Head of caudate nucleus (tissue), 42 donors: ENCODE measurements around the gene EMC8.
"Not testable (repeated sequence)": the region's sequence is repeated elsewhere in the genome, so short reads cannot be mapped to it uniquely, and the experiment has no call there.

Source experiments
- DNase-seq, 42 donors: peaks; one replicate each; pipeline versions ENCODE4 v3.0.0 to v3.0.0-alpha.2; 2020 to 2021; ENCODE audit warnings: mixed read lengths in 7 of 42
- intact Hi-C: fragments of 100-400 bp; cut with DNase I; formaldehyde crosslinking; loops from one replicate; pipeline ENCODE4 v1.15.0; 2022

Gene EMC8

DNA sequence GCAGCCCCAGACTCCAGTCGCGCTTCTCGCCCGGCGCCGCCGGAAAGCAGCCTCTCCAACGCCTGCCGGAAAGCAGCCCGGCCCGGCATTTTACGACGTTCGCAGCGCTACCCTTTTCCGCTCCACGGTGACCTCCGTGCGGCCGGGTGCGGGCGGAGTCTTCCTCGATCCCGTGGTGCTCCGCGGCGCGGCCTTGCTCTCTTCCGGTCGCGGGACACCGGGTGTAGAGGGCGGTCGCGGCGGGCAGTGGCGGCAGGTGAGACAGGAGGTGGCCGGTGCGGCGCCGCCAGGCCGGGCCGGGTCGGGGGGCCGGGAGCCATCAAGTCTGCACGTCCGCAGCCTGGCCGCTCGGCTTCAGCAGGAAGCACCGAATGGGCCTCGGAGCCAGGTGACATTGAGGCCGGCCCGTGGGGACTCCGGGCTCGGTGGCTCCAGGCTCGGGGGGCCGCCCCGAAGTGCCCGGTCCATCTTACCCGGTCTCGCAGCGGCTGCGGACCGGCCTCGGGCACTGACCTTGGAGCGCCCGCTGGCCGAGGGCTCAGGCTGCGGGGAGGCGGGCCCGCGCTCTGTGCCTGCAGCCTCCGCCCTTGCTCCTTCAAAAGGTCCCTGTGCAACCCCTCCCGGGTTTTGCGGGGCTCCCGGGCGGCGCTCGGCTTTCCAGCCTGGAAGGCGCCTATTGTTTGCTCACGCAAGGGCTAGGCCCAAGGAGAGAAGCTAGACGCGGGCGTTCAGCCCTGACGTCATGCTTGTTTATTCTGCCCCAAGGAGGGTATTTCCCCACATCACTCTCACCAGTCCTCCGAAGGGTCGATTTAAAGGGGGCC is at the start of gene EMC8, which contains the start of gene COX4I1:
Gene EMC8 (minus strand): TSS at position 48 of the 824 bp plus-strand sequence. CDS start 249 bp downstream, outside the sequence.
Gene COX4I1 (plus strand): TSS at position 199 of the 824 bp plus-strand sequence. CDS start 1,511 bp downstream, outside the sequence.
- intact Hi-C loops = no loop called here
- peak; percentile 87 to 98 (median 96) for DNase-seq

DNA sequence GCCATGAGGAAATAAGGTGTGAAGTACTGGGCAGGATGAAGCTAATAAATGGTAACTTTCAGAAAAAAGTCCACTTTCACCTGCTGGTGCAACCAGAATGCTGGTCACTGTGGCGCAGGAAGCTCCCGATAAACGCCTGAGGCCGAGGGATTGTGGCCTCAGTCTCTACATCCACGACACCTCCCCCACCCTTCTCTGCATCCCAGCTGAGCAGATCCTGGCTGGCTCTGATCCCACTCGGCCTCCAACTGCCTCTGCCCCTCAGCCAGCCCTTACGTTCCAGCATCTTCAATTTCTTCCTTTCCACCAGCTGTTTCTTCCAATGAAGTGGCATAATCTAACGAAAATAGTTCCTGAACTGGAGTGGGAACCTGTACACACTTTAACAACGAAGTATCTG is 49.6 kb upstream of the EMC8 start:
- DNase-seq = peak in 3 of 42 donors; percentile 3 to 37 (median 3)
- intact Hi-C loops = no loop called here

DNA sequence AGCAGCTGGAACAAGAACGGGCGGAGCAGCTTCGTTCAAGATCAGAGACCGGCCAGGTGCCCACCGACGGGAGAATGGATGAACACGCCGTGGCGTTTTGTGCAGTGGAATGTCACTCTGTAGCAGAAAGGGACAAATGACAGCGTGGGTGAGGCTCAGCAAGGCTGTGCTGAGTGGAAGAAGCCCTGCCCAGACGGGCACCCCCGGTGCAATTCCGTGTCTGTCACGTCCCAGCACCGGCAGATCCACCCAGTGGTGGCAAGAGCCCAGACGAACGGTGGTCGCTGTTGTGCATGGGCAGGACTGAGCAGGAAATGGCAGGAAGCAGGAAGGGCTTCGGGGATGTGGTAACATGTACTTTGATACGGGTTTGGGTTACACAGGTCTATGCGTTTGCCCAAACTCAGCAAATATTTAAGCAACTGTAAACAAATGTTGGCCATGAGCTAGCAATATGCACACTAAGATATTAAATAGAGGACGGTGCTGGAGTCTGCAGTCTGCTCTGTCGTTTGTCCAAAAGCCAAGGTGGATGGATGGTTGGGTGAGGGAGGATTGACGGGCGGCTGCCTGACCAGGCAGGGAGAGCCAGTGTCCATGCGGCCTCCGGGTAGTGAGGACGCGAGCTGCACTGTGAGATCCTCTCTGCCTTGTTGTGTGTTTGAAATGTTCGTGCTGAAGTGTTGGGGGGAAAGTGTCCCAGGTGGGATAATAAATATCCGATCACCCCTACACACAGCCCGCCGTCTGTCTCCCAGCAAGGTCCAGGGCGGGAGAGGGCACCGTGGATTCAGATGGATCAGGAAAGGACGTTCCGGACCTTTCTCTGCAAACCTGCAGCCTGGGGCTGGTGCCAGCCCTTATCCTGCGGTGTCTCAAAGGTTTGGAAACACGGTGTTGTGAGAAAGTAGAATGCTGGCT is 48.6 kb upstream of the EMC8 start:
- intact Hi-C loops = no loop called here
- DNase-seq = peak in 4 of 42 donors; percentile 2 to 39 (median 12)

DNA sequence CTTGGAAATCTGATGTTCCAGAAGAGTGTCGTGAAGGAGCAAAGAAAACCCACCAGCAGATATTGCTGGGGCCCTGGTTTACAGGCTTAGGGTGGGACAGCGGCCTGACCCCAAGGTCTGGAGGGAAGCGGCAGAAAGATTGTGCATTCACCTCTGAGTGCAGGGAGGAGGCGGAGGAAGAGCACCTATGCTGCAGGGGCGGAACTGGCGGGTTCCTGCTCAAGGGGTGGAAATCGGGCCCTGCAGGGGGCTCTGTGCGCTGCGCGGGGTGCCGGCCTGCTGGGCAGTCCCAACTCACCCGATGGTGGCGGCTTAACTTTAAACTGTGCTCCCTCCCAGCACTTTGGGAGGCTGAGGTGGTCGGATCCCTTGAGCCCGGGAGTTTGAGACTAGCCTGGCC is 47.7 kb upstream of the EMC8 start:
- DNase-seq = peak in 5 of 42 donors; percentile 3 to 37 (median 5)
- intact Hi-C loops = no loop called here

DNA sequence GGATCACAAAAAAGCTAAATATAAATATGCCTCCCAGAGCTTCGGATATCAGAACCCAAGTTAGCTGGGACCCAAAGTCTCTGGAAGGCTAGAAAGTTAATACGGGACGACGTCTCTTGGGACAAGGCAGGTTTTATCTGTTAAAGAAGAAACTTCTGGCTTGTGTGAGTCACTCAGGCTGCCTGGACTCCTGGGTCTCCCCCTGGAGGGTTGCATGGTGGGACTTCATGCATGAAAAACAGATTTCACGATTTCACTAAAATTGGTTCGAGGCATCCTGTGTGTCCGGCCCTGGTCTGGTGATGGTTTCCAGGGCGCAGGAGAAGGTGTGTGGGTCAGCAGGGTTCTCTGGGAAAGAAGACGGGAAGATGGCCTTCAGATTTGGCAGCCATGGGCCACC is 47.1 kb upstream of the EMC8 start:
- intact Hi-C loops = no loop called here
- peak in 4 of 42 donors; percentile 1 to 12 (median 8) for DNase-seq

DNA sequence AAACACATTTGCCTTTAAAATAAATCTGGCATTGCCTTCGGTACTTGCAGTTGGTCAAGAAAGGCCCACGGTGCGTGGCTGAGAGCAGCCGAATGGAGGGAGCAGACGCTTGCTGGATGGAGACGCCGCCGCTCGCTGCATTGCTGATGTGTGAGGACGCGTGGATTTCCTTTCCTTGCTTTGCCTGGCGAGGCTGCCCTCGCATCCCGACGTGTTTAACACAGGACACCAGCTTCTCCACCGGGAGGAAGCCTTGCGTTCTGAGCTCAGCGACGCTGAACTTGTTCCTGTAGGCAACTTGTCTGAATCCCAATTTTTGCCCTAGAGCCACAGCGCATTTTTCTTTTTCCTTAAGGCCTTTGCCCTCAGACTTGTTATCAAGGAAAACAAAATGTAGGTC is 45.9 kb upstream of the EMC8 start:
- intact Hi-C loops = no loop called here
- DNase-seq = peak in 3 of 42 donors; percentile 4 to 11 (median 10)

- intact Hi-C loops = no loop called here
- peak in 3 of 42 donors; percentile 9 to 13 (median 9) for DNase-seq
Observed at GRCh38 chr16:85844786-85845185, 45.4 kb upstream of the EMC8 start.

DNA sequence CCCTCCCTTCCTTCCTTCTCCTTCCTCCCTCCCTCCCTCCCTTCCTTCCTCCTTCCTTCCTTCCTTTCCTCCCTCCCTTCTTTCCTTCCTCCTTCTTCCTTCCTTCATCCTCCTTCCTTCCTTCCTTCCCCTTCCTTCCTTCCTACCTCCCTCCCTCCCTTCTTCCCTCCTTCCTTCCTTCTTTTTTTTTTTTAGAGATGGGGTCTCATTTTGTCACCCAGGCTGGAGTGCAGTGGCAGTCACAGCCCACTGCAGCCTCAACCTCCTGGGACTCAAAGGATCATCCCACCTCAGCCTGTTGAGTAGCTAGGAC is 44.8 kb upstream of the EMC8 start:
- intact Hi-C loops = no loop called here
- DNase-seq = no peak

DNA sequence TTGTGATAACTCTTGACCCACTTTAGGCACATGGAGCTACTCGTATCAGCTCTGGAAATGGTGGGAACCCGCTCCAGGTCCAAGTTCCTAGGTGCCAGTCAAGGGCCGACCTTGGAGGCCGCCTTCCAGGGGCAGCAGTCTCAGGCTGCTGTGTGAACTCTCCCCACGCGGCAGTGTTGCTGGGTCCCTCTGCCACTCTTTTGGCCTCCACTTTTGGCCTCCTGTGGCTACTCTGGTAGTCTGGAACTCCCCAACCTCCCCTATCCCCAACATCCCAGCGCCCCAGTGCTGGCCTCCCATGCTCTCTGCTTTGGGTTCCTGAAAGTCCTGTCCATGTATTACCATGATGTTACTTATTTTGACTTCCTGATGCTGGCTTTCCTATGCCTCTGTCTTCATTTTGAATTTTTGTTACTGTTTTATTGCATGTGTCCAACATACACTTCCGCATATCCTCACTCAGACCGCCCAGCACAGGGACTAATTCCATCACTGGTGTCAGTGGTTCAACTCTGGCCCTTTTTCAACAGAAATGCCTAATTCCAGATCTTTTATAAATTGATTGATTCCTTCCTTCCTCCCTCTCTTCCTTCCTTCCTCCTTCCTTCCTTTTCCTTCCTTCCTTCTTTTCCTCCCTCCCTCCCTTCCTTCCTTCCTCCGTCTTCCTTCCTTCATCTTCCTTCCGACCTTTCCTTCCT is 44.3 kb upstream of the EMC8 start:
- DNase-seq = peak in 4 of 42 donors; percentile 2 to 14 (median 8)
- intact Hi-C loops = no loop called here

DNA sequence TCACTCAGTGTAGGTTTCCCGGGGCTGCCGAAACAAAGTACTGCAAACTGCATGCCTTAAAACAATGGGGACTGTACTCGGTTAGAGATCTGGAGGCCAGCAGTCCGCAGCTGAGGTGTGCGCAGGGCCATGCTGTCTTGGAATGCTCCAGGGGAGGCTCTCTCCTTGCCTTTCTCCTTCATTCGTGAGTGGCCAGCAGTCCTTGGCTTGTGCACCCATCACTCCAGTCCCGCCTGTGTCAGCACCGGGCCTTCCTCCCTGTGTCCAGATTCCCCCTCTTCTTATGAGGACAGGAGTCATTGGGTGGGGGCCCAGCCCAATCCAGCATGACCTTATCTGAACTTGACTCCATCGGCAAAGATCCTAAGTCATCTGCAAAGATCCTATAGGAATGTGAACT is 43.5 kb upstream of the EMC8 start:
- intact Hi-C loops = no loop called here
- peak in 3 of 42 donors; percentile 4 to 23 (median 11) for DNase-seq

- intact Hi-C loops = no loop called here
- DNase-seq = peak in 3 of 42 donors; percentile 2 to 18 (median 10)
Observed at GRCh38 chr16:85842435-85842834, 43.1 kb upstream of the EMC8 start.

GRCh38 chr16:85840801-85841200 is 41.5 kb upstream of the EMC8 start:
- intact Hi-C loops = no loop called here
- peak in 4 of 42 donors; percentile 2 to 12 (median 8) for DNase-seq

DNA sequence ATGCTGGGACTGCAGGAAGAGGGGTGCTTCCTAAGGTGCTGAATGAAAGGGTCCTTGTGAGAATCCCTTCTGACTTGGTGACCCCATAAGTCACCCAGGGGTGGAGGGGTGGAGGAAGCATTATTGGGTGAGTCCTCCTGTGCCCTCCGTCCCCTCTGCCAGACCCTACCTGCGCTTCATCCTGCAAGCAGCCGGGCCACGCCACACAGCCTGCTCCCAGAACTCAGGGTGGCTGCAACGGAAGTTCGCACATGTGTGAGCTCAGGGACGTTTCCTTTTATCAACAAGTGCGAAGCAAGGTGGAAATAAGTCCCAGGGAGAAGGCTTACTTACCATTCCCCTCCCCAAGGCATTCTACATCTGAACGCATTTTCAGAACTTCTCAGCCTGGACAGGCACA is 41.1 kb upstream of the EMC8 start:
- DNase-seq = peak in 2 of 42 donors; percentile 13 to 21
- intact Hi-C loops = no loop called here

- intact Hi-C loops = no loop called here
- peak in 1 of 42 donors; percentile 26 for DNase-seq
Observed at GRCh38 chr16:85839681-85840240, 40.4 kb upstream of the EMC8 start.

DNA sequence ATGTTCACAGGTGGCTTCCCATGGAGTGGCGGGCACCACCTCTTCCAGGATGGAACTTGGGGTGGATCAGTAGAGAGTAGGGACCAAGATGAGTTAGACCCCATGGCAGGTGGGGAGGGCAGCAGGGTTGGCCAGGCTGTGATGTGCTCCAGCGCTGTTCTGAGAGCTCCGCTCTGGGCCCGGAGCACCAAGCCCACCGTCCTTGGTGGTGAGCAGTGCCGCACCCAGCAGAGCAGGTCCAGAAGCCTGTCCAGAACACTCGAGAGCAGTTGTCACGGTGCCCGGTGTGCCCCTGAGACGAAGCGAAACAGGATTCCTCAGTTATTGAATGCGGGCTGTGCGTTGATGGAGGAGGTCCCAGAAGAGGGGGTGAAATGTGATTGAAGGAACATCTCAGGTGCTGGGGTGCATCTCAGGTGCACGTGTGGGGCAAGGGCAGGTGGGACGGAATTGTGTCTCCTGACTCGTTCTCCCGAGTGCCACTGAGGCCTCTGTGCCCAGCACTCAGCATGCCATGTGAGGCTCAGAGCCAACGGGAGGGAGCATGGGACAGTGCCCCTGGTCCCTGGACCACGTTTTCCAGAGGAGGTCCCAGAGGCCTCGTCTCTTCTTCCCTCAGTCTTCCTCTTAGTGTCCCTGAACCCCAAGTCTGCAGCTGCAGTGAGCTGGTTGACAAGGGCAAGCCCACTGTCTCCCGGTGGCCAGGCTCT is 39.7 kb upstream of the EMC8 start:
- DNase-seq = no peak
- intact Hi-C loops = no loop called here

GRCh38 chr16:85838381-85838780 is 39.0 kb upstream of the EMC8 start:
- DNase-seq = peak in 1 of 42 donors; percentile 18
- intact Hi-C loops = no loop called here

GRCh38 chr16:85837654-85838053 is 38.3 kb upstream of the EMC8 start:
- intact Hi-C loops, DNase-seq: not testable (repeated sequence)
